Limb (tissue), 2 donors: ENCODE measurements around the gene ZNF35.
"Not testable (repeated sequence)": the region's sequence is repeated elsewhere in the genome, so short reads cannot be mapped to it uniquely, and the experiment has no call there.

Experiments
- DNase-seq, 2 donors: peaks; one replicate each; pipeline ENCODE4 v3.0.0-alpha.2; 2016; ENCODE audit errors: extremely low spot score in 2 of 2

The ZNF35 gene

GRCh38 chr3:44648564-44649229 lies at the start of gene ZNF35:
TSS of gene ZNF35 (plus strand) at chr3:44648732. CDS start at chr3:44651068, 2,336 bp downstream.
- DNase-seq, result peak; percentile 84 to 86

GRCh38 chr3:44601749-44602148 lies 46.8 kb upstream of the ZNF35 start:
- no peak for DNase-seq

- DNase-seq, result no peak
Measured at GRCh38 chr3:44612678-44613077, 35.9 kb upstream of the ZNF35 start.

GRCh38 chr3:44624749-44625480 lies 23.6 kb upstream of the ZNF35 start, which contains the start of gene ZNF197:
TSS of gene ZNF197 (plus strand) at chr3:44625036. CDS start at chr3:44629155, 4,119 bp downstream.
- peak; percentile 89 to 93 for DNase-seq

- no peak for DNase-seq
Measured at GRCh38 chr3:44628716-44629115, 19.8 kb upstream of the ZNF35 start.

DNA sequence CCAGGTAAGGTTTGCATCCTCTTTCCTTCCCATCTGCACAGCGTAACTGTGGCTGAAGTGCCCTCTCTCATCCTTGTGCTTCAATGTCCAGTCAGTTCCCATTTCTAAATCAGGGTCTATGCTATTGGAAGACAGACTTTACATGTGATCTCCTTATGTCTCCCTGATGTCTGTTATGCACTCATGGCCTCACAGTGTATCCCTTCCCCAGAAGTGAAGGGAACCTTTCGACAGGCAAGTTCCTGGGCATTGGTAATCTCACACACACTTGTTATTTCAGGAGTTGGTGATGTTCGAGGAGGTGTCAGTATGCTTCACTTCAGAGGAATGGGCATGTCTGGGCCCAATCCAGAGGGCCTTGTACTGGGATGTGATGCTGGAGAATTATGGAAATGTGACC lies 16.3 kb upstream of the ZNF35 start:
- no peak for DNase-seq

- DNase-seq, result no peak
Measured at GRCh38 chr3:44642337-44642736, 6.2 kb upstream of the ZNF35 start.

GRCh38 chr3:44643024-44643423 lies 5.5 kb upstream of the ZNF35 start:
- no peak for DNase-seq

DNA sequence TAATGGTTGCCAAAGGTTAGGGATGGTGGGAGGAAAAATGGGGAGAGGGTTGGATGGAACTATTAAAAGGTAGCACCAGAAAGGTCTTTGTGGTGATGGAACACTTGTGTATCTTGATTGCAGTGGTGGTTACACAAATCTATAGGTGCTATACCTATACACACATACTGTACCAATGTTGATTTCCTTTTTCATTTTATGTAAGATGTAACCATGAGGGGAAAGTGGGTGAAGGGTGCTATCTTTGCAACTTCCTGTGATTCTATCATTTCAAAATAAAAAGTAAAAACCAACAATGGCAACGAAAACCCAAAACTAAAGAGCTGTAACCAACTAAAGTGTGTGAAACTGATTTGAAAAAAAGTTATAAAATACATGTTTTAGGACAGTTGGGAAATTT lies 761 bp upstream of the ZNF35 start:
- no peak for DNase-seq

GRCh38 chr3:44649709-44650108 lies 1.2 kb downstream of the ZNF35 start:
- no peak for DNase-seq

DNA sequence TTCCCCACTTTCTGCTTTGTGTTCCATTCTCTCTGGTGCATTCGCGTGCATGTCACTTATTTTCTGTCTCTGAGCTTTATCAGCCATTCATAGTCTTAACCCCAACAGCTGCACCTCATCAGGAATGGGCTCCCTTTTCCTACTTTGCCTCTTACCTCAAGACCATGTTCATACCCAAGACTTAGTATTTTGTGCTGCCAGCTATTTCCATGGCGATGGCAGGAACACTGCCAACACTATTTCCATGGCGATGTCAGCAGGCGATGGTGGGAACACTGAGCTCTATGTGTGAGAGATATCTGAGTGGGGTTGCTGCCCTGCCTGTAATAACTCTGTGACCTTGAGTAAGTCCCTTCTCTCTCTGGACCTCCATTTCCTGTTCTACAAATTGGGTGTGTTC lies 5.5 kb downstream of the ZNF35 start:
- DNase-seq, result no peak

DNA sequence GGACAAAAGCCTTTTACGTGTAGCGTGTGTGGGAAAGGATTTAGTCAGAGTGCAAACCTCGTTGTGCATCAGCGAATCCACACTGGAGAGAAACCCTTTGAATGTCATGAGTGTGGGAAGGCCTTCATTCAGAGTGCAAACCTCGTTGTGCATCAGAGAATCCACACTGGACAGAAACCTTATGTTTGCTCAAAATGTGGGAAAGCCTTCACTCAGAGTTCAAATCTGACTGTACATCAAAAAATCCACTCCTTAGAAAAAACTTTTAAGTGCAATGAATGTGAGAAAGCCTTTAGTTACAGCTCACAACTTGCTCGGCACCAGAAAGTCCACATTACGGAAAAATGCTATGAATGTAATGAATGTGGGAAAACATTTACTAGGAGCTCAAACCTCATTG lies 10.5 kb downstream of the ZNF35 start:
- DNase-seq, result no peak

GRCh38 chr3:44659434-44659833 lies 10.9 kb downstream of the ZNF35 start:
- DNase-seq, result no peak

DNA sequence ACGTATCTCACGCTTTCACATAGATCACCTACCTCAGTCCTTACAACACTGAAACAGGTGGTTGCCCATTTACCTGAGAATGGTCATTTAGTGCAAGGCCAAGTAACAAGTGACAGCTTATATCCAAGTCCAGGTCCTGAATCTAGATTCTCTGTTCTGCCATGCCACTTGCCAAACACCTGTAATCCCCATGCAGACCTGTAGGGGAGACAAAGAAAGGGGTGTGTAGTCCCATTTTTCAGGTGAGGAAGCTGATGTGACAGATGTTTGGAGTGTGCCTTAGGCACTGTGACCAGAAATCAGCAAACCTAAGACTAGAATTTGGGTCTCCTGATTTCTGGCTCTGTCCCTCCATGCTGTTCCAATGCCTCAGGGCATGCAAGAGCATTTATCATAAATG lies 12.7 kb downstream of the ZNF35 start:
- no peak for DNase-seq

GRCh38 chr3:44665173-44665572 lies 16.6 kb downstream of the ZNF35 start:
- no peak for DNase-seq

- no peak for DNase-seq
Measured at GRCh38 chr3:44666346-44666745, 17.8 kb downstream of the ZNF35 start.

GRCh38 chr3:44669760-44670159 lies 21.2 kb downstream of the ZNF35 start:
- no peak for DNase-seq

DNA sequence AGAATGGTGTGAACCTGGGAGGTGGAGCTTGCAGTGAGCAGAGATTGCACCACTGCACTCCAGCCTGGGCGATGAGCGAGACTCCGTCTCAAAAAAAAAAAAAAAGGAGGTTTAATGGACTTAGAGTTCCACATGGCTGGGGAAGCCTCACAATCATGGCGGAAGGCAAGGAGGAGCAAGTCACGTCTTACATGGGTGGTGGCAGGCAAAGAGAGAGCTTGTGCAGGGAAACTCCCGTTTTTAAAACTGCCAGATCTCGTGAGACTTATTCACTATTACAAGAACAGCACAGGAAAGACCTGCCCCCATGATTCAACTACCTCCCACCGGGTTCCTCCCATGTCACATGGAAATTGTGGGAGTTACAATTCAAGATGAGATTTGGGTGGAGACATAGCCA lies 24.9 kb downstream of the ZNF35 start:
- not testable (repeated sequence) for DNase-seq

- DNase-seq, result no peak
Measured at GRCh38 chr3:44674211-44674610, 25.7 kb downstream of the ZNF35 start.

GRCh38 chr3:44678480-44679116 lies 30.1 kb downstream of the ZNF35 start:
- no peak for DNase-seq

DNA sequence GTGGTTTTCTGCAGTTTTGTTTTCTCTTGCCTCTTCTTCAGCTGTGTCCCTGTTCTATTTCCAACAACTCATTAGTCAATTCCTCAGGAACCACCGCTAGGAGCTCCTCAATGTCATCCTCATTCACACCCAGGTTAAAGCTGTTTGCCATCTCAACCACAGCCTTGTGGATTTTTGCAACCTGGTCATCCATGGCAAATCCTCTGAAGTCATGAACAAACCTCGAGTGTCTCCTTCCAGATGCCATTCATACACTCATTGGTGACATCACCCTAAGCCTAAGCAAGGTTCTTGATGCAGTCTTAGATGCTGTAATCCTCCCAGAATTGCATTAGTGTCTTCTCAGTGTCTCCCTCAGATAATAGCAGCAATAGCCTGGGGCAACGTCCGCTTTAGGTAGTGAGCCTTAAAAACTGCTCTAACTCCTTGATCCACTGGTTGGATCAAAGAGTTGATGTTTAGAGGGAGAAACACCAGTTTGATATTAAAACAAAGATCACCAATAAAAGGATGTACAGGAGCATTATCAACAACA lies 32.5 kb downstream of the ZNF35 start:
- no peak for DNase-seq

DNA sequence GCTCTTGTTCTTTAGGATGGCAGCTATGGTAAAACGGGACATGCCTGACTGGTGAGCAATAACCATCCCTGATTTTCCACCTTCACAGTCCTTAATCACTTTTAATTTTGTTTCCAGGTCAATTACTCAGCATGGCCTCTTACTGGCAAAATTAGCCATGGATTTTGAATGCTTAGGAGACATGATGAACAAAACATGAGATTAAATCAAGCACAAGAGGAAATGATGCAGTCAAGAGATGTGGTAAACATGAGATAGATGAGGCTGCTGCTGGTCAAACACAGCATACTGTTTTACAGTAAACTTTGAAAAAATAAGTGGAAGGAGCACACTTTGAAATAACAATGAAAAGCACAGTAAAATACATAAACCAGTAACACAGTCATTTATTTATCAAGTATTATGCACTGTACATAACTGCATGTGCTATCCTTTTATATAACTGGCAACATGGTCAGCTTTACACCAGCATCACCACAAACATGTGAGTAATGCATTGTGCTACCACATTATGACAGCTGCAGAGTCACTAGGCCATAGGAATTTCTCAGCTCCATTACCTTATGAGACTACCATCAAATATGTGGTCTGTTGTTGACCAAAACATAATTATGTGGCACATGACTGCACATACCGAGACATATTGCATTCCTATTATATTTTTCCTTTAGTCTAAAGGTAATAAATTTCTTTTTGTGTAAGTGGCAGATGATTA lies 33.8 kb downstream of the ZNF35 start:
- no peak for DNase-seq
